ENCODE data around the gene VPS11.

VPS11 gene

DNA sequence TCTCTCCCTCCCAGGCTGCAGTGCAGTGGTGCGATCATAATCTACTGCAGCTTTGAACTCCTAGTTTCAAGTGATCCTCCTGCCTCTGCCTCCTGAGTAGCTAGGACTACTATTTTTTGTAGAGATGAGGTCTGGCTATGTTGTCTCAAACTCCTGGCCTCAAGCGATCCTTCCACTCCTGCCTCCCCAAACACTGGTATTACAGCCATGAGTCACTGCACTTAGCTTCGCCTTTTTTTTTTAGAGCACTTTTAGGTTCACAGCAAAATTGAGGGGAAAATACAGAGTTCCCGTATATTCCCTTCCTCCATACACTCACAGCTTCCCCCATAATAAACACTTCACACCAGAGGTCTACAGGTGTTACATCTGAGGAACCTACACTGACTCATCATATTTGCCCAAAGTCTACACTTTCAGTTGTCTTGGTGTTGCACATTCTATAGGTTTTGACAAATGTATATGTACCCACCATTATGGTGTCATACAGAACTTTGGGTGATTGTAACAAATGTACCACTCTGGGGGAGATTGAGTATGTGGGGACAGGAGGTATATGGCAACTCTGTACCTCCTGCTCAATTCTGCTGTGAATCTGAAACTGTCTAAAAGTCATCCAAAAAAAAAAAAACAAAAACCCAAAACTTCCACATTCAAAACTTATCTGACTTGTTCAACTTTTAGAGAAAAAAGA lies 25.6 kb upstream of the VPS11 start:
- no peak overlapping the region for H3K27ac ChIP-seq

GRCh38 chr11:119042927-119043326 lies 24.7 kb upstream of the VPS11 start:
- TF ChIP-seq CTCF (conservative IDR thresholded peaks at IDR 0.05) (no peak), ZFX (IDR thresholded peaks at IDR 0.05) (no peak)
- H3K27ac ChIP-seq, result no peak overlapping the region

More for the DNA sequence above, 25.6 kb upstream of the VPS11 start:
- no peak for TF ChIP-seq CTCF (conservative IDR thresholded peaks at IDR 0.05)
- no peak for TF ChIP-seq ZFX (IDR thresholded peaks at IDR 0.05)

GRCh38 chr11:119044708-119045107 lies 22.9 kb upstream of the VPS11 start:
- TF ChIP-seq CTCF (conservative IDR thresholded peaks at IDR 0.05) (no peak), ZFX (IDR thresholded peaks at IDR 0.05) (no peak)
- H3K27ac ChIP-seq, result no peak overlapping the region

- no peak overlapping the region for H3K27ac ChIP-seq
- TF ChIP-seq CTCF (conservative IDR thresholded peaks at IDR 0.05) (no peak), ZFX (IDR thresholded peaks at IDR 0.05) (no peak)
Measured at GRCh38 chr11:119046489-119046888, 21.1 kb upstream of the VPS11 start.

DNA sequence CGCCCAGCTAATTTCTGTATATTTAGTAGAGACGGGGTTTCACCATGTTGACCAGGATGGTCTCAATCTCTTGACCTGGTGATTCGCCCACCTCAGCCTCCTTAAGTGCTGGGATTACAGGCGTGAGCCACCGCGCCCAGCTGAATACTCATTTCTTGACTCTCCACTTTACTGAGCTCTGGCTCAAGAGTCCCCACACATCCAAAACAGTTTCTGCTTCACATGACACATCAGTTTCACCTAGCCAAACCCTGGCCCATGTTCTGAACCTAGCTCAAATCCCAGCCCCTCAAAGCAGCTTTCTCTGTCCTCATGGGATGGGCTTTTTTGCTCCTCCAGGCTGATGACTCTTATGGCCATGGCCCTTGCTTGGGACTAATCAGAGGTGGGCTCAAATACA lies 20.4 kb upstream of the VPS11 start:
- no peak for TF ChIP-seq CTCF (conservative IDR thresholded peaks at IDR 0.05)
- TF ChIP-seq ZFX (IDR thresholded peaks at IDR 0.05), result no peak
- H3K27ac ChIP-seq, result no peak overlapping the region

DNA sequence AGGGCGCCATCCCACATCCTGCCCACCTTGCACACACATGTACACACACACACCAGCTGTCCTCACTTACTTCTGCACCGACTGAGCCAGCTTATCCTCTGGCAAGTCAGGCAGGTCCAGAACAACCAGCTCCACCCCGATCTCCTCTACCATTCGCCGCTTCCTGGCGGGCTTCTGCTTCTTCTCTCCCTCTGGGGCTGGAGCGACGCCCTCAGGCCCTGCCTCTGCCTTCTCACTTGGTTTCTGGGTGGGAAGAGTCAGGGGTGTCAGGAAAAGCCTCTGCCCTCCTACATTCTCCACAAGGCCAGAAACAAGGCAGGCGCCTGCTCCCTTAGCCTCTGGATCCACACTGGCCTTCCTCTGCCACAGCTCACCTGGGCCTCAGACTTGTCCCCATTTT lies 19.0 kb upstream of the VPS11 start:
- no peak overlapping the region for H3K27ac ChIP-seq
- TF ChIP-seq ZFX (IDR thresholded peaks at IDR 0.05) (no peak), CTCF (conservative IDR thresholded peaks at IDR 0.05) (no peak)

GRCh38 chr11:119049081-119049480 lies 18.5 kb upstream of the VPS11 start:
- no peak overlapping the region for H3K27ac ChIP-seq
- TF ChIP-seq ZFX (IDR thresholded peaks at IDR 0.05) (no peak), CTCF (conservative IDR thresholded peaks at IDR 0.05) (no peak)
